Esophagus (tissue), 2 donors: ENCODE data around the gene ANKRD29. TPM values are rescaled to one million over a fixed set of nuclear protein-coding genes. Genes with fewer than 3 reads are reported as not detected.
"Not testable (repeated sequence)": the region's sequence is repeated elsewhere in the genome, so short reads cannot be mapped to it uniquely, and the experiment has no call there.

Source experiments
- H3K27ac ChIP-seq, 2 donors: one replicate each; pipeline ENCODE4 v1.5.1; 2013; ENCODE audit warnings: low read depth in 2 of 2, mild to moderate bottlenecking in 2 of 2, inconsistent platforms in 1 of 2, low read length in 1 of 2, moderate library complexity in 1 of 2
- H3K27me3 ChIP-seq, 2 donors: one replicate each; pipeline ENCODE4 v1.6.1; 2013; ENCODE audit warnings: low read length in 2 of 2, control low read depth in 1 of 2, mild to moderate bottlenecking in 1 of 2; ENCODE audit not compliant: insufficient read depth in 2 of 2, control insufficient read depth in 1 of 2
- H3K36me3 ChIP-seq, 2 donors: one replicate each; pipeline ENCODE4 v1.6.1; 2013; ENCODE audit warnings: low read length in 1 of 2; ENCODE audit not compliant: control insufficient read depth in 2 of 2, insufficient read depth in 2 of 2
- H3K4me1 ChIP-seq, 2 donors: one replicate each; pipeline ENCODE4 v1.6.1; 2013; ENCODE audit warnings: low read length in 1 of 2; ENCODE audit not compliant: control insufficient read depth in 2 of 2, insufficient read depth in 2 of 2
- H3K4me3 ChIP-seq, 2 donors: one replicate each; pipeline ENCODE4 v1.5.1; 2013; ENCODE audit warnings: low read length in 2 of 2, mild to moderate bottlenecking in 2 of 2, low read depth in 1 of 2, moderate library complexity in 1 of 2
- H3K9me3 ChIP-seq, 2 donors: one replicate each; pipeline ENCODE4 v1.6.1; 2013; ENCODE audit warnings: mild to moderate bottlenecking in 2 of 2, low read depth in 1 of 2, low read length in 1 of 2, moderate library complexity in 1 of 2; ENCODE audit not compliant: control insufficient read depth in 2 of 2, insufficient read depth in 1 of 2
- WGBS, 2 donors: extraction: QIAGEN DNeasy Blood & Tissue Kit; methylation state at CpG; one replicate each; pipeline ENCODE4 v1.1.7; 2013; 5-methylcytosine and 5-hydroxymethylcytosine counted together
- polyA plus RNA-seq, 2 donors: library from polyadenylated mRNA; stranded (reverse); fragments of 200-250 nt; gene quantifications; one replicate each; pipeline ENCODE4 v1.2.3, GENCODE V29; 2013
- donor health status: healthy with polysubstance abuse.
- donor health status: Bipolar disorder and iron deficiency.

ANKRD29 gene
- polyA plus RNA-seq, 2 donors = 7.2 to 14.8 TPM

- not testable (repeated sequence) for H3K9me3 ChIP-seq, H3K4me1 ChIP-seq, H3K27ac ChIP-seq, H3K27me3 ChIP-seq, H3K4me3 ChIP-seq, H3K36me3 ChIP-seq
- WGBS, 2 donors = 89% methylated on average over 7 of the region's 7 CpGs
Measured at GRCh38 chr18:23613091-23613475, 49.6 kb downstream of the ANKRD29 start.

GRCh38 chr18:23612434-23613090 is 50.1 kb downstream of the ANKRD29 start:
- WGBS, 2 donors = 60 to 78% methylated on average over 8 of the region's 8 CpGs
- no peaks in the 10 kb centered on the region for H3K27me3 ChIP-seq
- no peak overlapping the region for H3K4me3 ChIP-seq
- no peaks in the 10 kb centered on the region for H3K36me3 ChIP-seq
- no peaks in the 10 kb centered on the region for H3K4me1 ChIP-seq
- no peaks in the 10 kb centered on the region for H3K9me3 ChIP-seq
- no peak overlapping the region for H3K27ac ChIP-seq

GRCh38 chr18:23609390-23610023 is 53.2 kb downstream of the ANKRD29 start:
- 84 to 94% methylated on average over 5 of the region's 5 CpGs for WGBS, 2 donors
- Histone ChIP-seq H3K27ac (no peak overlapping the region), H3K4me3 (no peak overlapping the region), H3K27me3 (no peaks in the 10 kb centered on the region), H3K36me3 (no peaks in the 10 kb centered on the region), H3K4me1 (no peaks in the 10 kb centered on the region), H3K9me3 (no peaks in the 10 kb centered on the region)

- Histone ChIP-seq H3K27ac (no peak overlapping the region), H3K27me3 (no peaks in the 10 kb centered on the region), H3K9me3 (no peaks in the 10 kb centered on the region), H3K36me3 (no peaks in the 10 kb centered on the region), H3K4me3 (no peak overlapping the region), H3K4me1 (no peaks in the 10 kb centered on the region)
- 82 to 92% methylated on average over 2 of the region's 2 CpGs for WGBS, 2 donors
Measured at GRCh38 chr18:23608211-23608610, 54.5 kb downstream of the ANKRD29 start.

- Histone ChIP-seq H3K27me3 (no peaks in the 10 kb centered on the region), H3K4me3 (no peak overlapping the region), H3K36me3 (no peaks in the 10 kb centered on the region), H3K27ac (no peak overlapping the region), H3K9me3 (no peaks in the 10 kb centered on the region), H3K4me1 (no peaks in the 10 kb centered on the region)
Measured at GRCh38 chr18:23605941-23606340, 56.8 kb downstream of the ANKRD29 start.

GRCh38 chr18:23599809-23600208 is 62.9 kb downstream of the ANKRD29 start:
- Histone ChIP-seq H3K36me3 (no peaks in the 10 kb centered on the region), H3K4me1 (no peaks in the 10 kb centered on the region), H3K4me3 (no peak overlapping the region), H3K9me3 (no peaks in the 10 kb centered on the region), H3K27me3 (no peaks in the 10 kb centered on the region), H3K27ac (no peak overlapping the region)
- 50 to 67% methylated on average over 1 of the region's 1 CpG for WGBS, 2 donors

- Histone ChIP-seq H3K36me3 (no peaks in the 10 kb centered on the region), H3K4me1 (no peaks in the 10 kb centered on the region), H3K4me3 (no peak overlapping the region), H3K27me3 (no peaks in the 10 kb centered on the region), H3K9me3 (no peaks in the 10 kb centered on the region), H3K27ac (no peak overlapping the region)
- 77 to 80% methylated on average over 7 of the region's 7 CpGs for WGBS, 2 donors
Measured at GRCh38 chr18:23596183-23596582, 66.5 kb downstream of the ANKRD29 start.

GRCh38 chr18:23595591-23595990 is 67.1 kb downstream of the ANKRD29 start:
- Histone ChIP-seq H3K4me3 (no peak overlapping the region), H3K27me3 (no peaks in the 10 kb centered on the region), H3K36me3 (no peaks in the 10 kb centered on the region), H3K27ac (no peak overlapping the region), H3K9me3 (no peaks in the 10 kb centered on the region), H3K4me1 (no peaks in the 10 kb centered on the region)
- 95 to 97% methylated on average over 7 of the region's 7 CpGs for WGBS, 2 donors

GRCh38 chr18:23593720-23594119 is 69.0 kb downstream of the ANKRD29 start:
- Histone ChIP-seq H3K27me3 (no peaks in the 10 kb centered on the region), H3K4me3 (no peak overlapping the region), H3K4me1 (no peaks in the 10 kb centered on the region), H3K36me3 (no peaks in the 10 kb centered on the region), H3K27ac (no peak overlapping the region), H3K9me3 (no peaks in the 10 kb centered on the region)
- 85 to 87% methylated on average over 2 of the region's 2 CpGs for WGBS, 2 donors

GRCh38 chr18:23592911-23593310 is 69.8 kb downstream of the ANKRD29 start:
- Histone ChIP-seq H3K27ac (no peak overlapping the region), H3K4me3 (no peak overlapping the region), H3K36me3 (no peaks in the 10 kb centered on the region), H3K4me1 (no peaks in the 10 kb centered on the region), H3K9me3 (no peaks in the 10 kb centered on the region), H3K27me3 (no peaks in the 10 kb centered on the region)
- WGBS, 2 donors = 94 to 98% methylated on average over 2 of the region's 2 CpGs
